Activated CD4-positive, alpha-beta T cell treated with anti-CD3 and anti-CD28 coated beads for 1 hour (primary cell): ENCODE results near the gene BBS5.
"Not testable (repeated sequence)": the region's sequence is repeated elsewhere in the genome, so short reads cannot be mapped to it uniquely, and the experiment has no call there.

Source experiments
- DNase-seq: peaks from one replicate; pipeline ENCODE4 v3.0.0-alpha.2; 2020

BBS5 gene

DNA sequence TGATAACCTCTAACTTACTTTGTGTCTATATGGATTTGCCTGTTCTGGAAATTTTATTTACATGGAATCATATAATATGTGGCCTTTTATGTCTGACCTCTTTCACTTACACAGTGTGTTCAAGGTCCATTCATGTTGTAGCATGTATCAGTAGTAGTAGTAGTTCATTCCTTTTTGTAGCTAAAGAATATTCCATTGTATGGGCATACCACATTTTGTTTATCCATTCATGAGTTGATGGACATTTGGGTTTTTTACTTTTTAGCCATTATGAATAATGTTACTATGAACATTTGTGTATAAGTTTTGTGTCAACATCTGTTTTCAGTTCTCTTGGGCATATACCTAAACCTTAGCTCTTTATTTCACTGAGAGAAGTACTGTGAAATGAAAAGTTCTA lies 11.5 kb downstream of the BBS5 start:
- no peak for DNase-seq

DNA sequence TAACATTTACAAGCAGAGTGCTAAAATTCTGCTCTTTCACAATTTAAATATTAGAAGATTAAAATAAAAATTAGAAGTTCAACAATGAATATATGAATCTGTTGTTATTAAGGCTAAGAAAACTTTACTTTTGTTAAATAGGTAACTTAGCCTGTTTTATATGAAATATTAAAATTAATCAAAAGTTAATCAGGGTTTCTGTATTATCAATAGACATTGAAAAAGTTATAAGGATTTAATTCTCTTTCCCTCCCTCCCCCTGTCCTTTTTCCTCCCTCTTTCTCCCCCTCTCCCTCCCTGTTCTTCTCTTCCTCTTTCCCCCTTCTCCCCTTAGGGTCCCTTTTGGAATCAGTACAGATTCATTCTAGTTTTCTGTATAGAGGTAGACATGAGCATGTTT lies 12.1 kb downstream of the BBS5 start:
- DNase-seq = no peak

DNA sequence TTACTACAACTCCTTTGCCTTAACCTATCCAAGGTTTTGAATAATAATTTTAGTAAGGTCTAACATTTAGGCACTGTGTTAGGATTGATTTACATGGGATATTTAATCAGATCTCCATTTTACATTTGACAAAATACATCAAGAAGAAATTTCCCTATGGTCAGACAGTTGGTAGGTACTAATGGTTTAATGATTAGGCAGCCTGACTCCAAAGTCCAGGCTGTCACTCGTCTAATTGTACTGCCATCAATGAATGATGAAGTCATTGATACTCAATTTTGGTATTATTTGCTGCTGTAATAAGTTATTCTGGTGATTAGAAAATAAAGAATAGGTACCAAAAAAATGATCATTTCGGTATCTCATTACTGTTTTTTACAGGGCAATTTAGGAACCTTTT lies 14.1 kb downstream of the BBS5 start:
- no peak for DNase-seq

DNA sequence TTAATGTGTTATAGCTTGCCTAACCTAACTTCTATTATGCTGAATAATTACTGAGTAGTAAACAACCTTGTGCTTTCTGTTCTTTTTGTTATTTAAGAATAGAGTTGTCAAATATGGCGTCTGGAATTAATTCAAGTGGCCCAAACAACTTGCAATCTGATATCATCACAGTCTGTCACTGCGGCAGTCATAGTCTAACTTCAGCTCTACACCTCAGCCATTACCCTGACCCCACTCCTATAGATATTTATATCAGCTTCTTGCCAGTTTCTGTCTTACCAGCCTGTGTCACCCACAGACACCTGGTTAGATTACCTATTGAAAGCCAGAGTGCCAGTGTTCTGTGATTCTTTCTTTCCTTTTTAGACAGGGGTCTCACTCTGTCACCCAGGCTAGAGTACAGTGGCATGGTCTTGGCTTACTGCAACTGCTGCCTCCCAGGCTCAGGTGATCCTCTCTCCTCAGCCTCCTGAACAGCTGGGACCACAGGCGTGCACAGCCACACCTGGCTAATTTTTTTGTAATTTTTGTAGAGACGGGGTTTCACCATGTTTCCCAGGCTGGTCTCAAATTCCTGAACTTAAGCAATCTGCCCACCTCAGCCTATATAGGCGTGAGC lies 16.1 kb downstream of the BBS5 start:
- DNase-seq = no peak

DNA sequence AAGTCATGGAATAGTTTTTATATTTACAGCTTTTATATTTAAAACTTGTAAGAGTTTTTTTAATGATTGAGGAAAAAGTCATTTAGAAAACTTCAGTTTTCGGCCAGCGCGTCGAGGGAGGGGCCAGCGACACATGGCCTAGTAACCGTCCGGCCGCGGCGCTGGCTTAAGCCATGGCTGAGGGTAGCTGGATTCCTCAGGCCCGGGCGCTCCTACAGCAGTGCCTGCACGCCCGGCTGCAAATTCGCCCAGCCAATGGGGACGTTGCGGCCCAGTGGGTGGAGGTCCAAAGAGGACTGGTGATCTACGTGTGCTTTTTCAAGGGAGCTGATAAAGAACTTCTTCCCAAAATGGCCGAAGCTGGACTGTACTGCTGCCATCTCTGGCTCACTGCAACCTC lies 25.4 kb downstream of the BBS5 start:
- no peak for DNase-seq

DNA sequence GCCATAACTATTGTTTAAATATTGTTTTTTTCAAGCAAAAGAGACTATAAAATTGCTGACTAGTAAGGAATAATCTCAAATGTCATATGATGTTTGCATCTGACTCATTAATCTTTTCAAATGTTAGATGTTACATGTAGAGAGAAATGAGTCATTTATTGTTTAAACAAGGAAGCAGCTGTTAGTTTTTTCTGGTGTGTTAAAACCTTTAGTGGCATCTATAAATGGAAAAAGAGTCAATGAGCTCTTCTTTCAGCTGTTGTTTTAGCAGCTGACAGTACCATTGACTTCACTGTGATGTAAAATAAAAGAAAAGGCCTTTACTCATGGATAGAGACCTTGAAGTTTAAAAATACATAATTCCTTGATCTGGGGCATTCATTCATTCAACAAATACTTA lies 28.4 kb downstream of the BBS5 start:
- no peak for DNase-seq

DNA sequence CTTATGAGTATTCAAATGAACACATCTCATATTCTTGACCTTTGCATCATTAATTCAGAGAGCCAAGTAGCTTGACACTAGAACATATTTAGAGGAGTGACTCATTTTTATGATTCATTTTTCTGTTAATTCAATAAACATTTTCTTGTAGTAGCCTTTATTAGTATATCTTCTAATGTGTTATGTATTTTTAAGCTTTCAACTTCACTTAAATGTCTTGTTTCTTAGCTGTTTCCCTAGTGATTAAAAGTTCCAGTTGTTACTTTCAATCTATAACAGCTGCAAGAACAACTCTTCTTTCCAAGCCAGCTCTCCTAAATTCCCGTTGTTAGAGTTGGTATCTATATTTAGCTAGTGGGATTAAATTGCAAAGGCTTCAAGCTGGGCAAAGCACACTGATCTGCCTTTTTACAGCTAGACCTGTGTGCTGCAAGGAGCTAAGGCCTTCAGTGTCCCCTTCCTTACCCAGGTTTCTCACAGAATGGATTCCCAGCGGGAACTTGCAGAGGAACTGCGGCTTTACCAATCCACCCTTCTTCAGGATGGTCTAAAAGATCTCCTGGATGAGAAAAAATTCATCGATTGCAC lies 30.1 kb downstream of the BBS5 start, which contains the start of gene KLHL41:
KLHL41 (plus strand) TSS at position 405 of the 588 bp plus-strand sequence; CDS start at position 482, 77 bp downstream.
- DNase-seq = no peak

DNA sequence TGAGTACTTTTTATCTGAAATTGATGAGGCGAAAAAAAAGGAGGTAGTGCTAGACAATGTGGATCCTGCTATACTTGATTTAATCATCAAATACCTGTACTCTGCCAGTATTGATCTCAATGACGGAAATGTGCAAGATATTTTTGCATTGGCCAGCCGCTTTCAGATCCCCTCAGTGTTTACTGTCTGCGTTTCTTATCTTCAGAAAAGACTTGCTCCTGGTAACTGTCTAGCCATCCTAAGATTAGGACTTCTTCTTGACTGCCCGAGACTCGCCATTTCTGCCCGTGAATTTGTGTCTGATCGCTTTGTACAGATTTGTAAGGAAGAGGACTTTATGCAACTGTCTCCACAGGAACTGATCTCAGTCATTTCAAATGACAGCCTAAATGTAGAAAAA lies 30.7 kb downstream of the BBS5 start:
- no peak for DNase-seq

DNA sequence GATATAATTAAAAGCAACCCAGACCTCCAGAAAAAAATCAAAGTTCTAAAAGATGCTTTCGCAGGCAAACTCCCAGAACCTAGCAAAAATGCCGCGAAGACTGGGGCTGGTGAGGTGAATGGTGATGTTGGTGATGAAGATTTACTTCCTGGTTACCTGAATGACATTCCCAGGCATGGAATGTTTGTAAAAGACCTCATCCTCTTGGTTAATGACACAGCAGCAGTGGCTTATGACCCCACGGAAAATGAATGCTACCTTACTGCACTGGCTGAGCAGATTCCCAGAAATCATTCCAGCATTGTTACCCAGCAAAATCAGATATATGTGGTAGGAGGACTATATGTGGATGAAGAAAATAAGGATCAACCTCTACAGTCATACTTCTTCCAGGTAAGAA lies 31.2 kb downstream of the BBS5 start:
- DNase-seq = no peak

DNA sequence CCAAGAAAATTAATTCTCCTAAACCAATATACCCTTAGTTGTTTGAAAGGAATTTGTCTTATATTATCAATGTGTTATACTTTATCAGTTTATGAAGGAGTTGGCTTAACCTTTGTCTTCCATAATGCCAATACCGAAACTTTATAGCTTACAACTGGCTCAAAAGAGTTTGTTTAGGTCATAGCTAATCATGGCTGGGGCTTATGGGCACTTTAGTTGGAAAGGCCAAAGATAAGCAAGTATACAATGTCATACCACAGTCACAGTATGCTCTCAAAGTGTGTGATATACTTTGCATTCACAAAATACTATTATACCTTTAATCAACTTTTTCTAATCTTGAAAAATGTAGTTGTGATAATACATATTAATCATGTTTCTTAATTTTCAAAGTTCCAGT lies 32.5 kb downstream of the BBS5 start:
- no peak for DNase-seq

DNA sequence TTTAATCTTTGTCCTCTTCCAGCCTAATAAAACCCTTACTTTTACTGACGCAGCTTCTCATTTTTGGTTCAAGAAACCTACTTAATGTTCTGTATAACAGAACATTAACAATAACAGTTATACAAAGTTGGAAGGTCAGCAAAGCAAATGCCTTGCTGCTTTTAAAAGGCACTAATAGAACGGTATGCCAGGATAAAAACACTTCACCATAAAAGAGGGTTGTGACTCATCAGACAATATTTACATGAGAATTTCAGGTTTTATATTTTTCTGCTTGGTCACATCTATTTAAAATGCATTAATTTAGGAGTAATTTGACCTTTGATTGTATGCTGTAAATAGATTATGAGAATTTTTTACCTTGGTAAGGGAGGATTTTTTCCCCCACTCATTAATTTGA lies 33.2 kb downstream of the BBS5 start:
- DNase-seq = no peak

DNA sequence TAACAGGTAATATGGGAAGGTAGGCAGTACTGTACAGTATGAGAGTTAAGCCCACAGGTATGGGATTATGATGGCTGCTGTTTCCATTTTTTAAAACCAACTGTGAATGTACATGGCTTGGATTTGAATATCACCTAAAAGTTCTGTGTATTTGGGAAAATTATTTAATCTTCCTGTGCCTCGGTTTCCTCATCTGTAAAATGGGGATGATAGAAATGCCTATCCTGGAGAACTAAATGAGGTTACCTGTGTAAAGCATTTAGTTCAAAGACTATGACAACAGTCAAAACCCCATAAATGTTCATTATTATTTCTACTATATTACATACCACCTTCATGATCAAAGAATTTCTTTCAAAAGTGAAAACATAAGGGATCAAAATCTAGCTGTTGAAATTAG lies 33.8 kb downstream of the BBS5 start:
- no peak for DNase-seq

DNA sequence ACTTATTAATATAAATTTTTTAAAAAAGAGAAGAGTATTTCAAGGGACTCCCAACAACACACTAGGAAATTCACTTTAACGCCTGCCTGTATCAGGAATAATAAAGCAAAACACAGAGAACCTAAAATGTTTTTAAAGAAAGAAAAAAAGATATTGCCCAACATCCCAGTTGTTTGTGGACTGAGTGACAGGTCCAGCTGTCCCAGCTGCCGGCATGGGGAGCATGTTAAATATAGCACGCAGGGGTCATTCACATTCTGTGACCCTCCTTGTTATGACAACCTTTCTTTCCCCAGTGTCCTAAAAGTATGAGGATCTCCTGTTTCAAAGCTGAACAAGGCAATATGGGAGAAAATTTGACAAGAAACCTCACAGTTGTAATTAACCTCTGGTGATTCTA lies 34.6 kb downstream of the BBS5 start:
- DNase-seq = no peak

DNA sequence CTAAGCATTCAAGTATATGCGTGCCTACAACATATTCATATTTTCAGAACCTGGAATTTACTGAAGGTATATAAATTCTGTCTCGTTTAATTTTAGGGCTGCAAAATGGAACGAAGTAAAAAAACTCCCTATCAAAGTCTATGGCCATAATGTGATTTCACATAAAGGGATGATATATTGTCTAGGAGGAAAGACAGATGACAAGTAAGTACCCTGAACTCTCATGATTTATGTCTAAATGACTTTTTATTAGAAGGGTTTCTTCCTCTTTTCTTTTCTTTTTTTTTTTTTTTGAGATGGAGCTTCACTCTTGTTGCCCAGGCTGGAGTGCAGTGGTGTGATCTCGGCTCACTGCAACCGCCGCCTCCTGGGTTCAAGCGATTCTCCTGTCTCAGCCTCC lies 35.5 kb downstream of the BBS5 start:
- not testable (repeated sequence) for DNase-seq

DNA sequence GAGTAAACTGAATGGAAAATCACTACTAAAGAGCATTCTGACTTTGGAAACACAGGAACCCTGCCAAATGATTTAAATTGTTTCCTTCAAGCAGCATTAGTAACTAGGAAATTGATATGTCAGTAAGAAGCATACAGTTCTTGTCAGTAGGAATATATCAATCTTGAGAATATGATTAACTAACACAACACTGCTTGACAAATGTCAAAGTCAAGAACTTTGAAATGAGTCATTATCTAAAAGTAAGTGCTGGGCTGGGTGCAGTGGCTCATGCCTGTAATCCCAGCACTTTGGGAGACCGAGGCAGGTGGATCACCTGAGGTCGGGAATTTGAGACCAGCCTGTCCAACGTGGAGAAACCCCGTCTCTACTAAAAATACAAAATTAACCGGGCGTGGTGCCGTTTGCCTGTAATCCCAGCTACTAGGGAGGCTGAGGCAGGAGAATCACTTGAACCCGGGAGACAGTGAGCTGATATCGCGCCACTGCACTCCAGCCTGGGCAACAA lies 37.2 kb downstream of the BBS5 start:
- not testable (repeated sequence) for DNase-seq

DNA sequence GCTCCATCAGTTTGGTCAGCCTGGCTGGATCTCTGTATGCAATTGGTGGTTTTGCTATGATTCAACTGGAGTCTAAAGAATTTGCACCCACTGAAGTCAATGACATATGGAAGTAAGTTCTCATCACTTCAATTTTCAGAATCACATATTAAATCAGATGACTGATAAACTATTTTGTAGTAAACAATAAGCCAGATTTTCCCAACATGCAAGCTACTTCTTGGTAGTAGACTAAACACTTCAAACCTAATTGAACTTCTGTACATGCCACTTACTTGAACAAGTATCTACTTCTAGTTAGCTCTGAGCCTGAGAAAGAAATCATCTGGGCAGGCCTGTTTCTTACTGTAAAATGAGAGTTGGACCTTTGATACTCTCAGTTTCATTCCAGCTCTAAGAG lies 41.6 kb downstream of the BBS5 start:
- no peak for DNase-seq

DNA sequence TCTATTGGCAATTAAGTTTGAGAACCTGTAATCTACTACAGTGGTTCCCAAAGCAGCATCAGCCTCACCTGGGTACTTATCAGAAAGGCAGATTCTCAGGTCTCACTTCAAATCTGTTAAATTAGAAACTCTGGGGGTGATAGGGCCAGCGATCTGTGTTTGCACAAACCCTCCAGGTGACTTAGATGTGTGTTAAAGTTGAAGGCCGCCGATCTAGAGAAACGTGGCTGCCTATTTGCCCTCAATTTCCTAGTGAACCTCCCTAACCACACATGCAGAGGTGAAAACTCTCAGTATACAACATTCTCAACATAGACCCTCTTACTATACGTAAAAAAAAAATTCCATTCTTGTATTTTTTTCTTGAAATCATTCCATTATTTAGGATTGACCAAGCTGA lies 44.4 kb downstream of the BBS5 start:
- no peak for DNase-seq

DNA sequence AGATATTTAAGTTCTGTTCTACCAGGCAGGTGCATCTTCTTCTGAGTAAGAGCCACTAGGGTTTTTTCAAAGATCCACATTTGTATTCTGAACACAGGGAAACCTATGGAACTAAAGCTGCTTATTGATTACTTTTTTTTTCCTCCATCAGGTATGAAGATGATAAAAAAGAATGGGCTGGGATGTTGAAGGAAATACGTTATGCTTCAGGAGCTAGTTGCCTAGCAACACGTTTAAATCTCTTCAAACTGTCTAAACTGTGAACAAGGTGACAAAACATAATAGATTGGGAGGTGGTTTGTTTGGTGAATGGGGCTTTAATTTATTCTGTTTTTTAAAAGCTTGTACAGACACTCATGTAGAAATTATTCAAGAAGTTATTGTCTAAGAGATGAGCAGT lies 46.1 kb downstream of the BBS5 start:
- no peak for DNase-seq

DNA sequence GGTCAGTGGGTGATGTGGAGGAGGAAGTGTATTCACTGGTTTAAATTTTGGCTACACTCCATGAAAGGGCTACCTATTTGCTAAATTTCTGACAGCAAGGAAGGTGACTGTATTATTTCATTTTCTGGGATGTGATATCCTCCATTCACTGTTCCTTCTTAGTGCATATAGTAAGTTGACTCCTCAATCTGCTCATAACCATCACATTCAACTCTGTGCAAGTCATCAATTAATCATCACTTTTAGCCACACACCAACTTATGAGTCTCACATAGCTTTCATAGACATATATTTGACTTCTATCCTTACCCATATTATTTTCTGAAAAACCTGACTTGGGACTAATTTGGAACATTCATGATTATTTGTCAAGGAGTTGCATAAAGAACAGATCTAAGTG lies 47.2 kb downstream of the BBS5 start:
- DNase-seq = no peak

DNA sequence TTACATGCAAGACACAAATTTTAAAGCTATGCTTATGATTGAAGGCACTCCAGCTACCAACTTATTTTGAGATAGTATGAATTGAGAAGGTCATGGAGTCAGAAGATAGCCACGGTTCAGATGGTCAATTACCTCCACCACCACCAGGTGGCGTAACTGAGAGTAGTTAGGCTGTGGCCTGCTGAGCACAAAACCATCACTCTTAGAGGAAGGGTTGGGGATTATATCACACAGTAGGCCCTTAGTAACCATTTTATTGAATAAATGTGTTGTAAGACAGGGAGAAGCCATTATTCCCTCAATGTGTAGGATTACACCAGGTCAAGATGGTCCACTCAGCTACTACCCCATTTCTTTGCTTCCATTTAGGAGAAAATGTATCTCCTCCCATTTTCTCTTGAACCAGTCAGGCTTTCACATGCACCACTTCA lies 49.0 kb downstream of the BBS5 start:
- peak; percentile 54 for DNase-seq

DNA sequence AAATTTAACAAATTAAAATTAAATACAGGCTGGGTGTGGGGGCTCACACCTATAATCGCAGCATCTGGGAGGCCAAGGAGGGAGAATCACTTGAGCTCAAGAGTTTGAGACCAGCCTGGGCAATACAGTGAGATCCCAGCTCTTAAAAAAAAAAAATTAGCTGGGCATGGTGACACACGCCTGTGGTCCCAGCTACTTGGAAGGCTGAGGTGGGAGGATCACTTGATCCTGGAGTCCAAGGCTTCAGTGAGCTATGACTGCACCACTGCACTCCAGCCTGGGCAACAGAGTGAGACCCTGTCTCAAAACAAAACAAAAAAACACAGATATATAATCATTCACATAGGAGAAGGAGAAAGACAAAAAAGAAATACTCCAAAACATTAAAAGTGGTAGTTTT lies 60.2 kb downstream of the BBS5 start:
- DNase-seq = not testable (repeated sequence)

DNA sequence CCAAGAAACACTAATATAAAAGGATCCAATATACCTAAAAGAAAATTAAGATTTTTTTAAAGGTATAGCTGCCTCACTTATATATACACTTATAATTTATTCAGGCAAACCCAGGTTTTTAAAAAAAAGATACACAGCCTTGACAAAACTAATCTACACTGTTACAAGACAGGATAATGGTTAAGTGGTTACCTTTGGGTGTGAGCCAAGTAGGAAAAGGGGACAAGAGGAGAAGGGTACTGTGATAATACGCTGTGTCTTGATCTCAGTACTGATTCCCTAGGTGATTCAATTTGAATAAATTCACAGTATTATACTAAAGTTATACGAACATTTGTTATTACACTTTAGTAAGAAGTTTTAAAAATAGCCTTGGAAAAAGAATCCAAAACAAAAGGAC lies 60.9 kb downstream of the BBS5 start:
- no peak for DNase-seq

DNA sequence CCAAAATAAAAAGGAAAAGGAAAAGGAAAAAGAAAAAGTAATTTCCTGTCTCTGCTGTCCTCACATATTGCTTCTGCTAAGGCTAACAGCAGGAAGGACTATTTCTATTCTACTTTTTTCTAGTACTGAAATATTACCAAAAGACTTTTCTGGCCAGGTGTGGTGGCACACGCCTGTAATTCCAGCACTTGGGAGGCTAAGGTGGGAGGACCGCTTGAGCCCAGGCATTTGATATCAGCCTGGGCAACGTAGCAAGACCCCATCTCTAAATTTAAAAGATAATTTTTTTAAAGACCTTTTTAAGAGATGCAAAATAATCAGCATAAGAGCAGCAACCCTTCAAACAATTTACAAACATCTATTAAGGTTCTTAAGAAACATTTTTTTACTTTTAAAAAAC lies 63.1 kb downstream of the BBS5 start:
- DNase-seq = no peak

DNA sequence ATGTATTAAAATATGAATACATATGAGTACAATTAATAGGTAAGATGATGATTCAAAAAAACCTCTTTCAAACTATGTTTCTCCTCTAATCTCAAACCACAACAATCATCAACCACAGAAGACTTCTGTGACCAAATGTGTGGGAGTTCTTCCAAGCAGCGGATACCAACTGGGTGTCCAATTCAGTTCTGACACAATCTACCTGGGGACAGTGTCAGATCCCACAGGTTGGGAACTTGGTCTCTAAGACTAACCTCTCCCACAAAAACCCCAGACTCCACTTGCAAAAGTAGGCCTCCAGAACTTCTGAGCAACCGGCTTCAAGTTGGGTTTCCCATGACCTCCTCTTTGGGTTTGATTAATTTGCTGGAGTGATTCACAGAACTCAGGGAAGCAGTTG lies 67.5 kb downstream of the BBS5 start:
- no peak for DNase-seq
